Measurements from ENCODE around the gene BANP.
"Not testable (repeated sequence)": the region's sequence is repeated elsewhere in the genome, so short reads cannot be mapped to it uniquely, and the experiment has no call there.

DNA sequence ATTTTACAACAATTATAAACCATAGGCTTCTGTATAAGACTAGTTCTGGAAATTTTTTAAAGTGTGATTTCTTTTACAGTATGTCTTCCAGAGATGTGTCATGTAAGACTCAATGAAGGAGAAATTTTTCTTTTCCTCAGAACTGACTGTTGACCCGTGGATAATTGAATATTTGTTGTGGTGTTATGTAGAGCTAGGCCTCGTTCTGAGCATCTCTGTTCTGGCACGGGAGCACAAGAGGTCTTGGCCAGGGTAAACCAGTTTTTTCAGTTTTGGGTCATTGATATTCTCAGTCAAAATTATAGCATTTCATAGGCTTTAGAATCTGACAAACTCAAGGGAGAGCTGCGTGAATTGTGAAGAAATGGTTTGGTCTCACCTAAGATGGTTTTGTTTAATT lies 39.0 kb downstream of the BANP start:
- not testable (repeated sequence) for TF ChIP-seq CTCF (IDR thresholded peaks at IDR 0.05 in 2 of 3, conservative IDR thresholded peaks at IDR 0.05 in 1 of 3; ENCODE audit: borderline replicate concordance in 1 of 3, insufficient read depth in 1 of 3, low read depth in 2 of 3, low read length in 2 of 3); POLR2A (IDR thresholded peaks at IDR 0.05; ENCODE audit: borderline replicate concordance, extremely low read depth, insufficient read depth, insufficient read length); EGR1 (IDR thresholded peaks at IDR 0.05; ENCODE audit: low read depth); CBX3 (IDR thresholded peaks at IDR 0.05; ENCODE audit: low read depth); SP1 (IDR thresholded peaks at IDR 0.05; ENCODE audit: low read depth); ZFX (IDR thresholded peaks at IDR 0.05); RAD21 (IDR thresholded peaks at IDR 0.05; ENCODE audit: low read depth); POLR2AphosphoS5 (IDR thresholded peaks at IDR 0.05; ENCODE audit: low read depth, low read length); FOSL1 (IDR thresholded peaks at IDR 0.05; ENCODE audit: low read depth); YY1 (IDR thresholded peaks at IDR 0.05; ENCODE audit: extremely low read depth, insufficient replicate concordance, low read depth, low read length); ZBTB33 (IDR thresholded peaks at IDR 0.05; ENCODE audit: extremely low read depth, insufficient replicate concordance, low read length)
- TF ChIP-seq, protein P1, sequence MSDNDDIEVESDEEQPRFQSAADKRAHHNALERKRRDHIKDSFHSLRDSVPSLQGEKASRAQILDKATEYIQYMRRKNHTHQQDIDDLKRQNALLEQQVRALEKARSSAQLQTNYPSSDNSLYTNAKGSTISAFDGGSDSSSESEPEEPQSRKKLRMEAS (IDR thresholded peaks at IDR 0.05): not testable (repeated sequence)
- TF ChIP-seq, protein P2, sequence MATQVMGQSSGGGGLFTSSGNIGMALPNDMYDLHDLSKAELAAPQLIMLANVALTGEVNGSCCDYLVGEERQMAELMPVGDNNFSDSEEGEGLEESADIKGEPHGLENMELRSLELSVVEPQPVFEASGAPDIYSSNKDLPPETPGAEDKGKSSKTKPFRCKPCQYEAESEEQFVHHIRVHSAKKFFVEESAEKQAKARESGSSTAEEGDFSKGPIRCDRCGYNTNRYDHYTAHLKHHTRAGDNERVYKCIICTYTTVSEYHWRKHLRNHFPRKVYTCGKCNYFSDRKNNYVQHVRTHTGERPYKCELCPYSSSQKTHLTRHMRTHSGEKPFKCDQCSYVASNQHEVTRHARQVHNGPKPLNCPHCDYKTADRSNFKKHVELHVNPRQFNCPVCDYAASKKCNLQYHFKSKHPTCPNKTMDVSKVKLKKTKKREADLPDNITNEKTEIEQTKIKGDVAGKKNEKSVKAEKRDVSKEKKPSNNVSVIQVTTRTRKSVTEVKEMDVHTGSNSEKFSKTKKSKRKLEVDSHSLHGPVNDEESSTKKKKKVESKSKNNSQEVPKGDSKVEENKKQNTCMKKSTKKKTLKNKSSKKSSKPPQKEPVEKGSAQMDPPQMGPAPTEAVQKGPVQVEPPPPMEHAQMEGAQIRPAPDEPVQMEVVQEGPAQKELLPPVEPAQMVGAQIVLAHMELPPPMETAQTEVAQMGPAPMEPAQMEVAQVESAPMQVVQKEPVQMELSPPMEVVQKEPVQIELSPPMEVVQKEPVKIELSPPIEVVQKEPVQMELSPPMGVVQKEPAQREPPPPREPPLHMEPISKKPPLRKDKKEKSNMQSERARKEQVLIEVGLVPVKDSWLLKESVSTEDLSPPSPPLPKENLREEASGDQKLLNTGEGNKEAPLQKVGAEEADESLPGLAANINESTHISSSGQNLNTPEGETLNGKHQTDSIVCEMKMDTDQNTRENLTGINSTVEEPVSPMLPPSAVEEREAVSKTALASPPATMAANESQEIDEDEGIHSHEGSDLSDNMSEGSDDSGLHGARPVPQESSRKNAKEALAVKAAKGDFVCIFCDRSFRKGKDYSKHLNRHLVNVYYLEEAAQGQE (IDR thresholded peaks at IDR 0.05; ENCODE audit: low read depth): not testable (repeated sequence)

Measured in HCT116 (cell line).